Omental fat pad (tissue), 4 donors: ENCODE data around the gene DRD2. TPM values are rescaled to one million over a fixed set of nuclear protein-coding genes. Genes with fewer than 3 reads are reported as not detected.

Source experiments
- ATAC-seq: fragments of 150-250 bp; one replicate; pipeline ENCODE4 v1.9.1; 2016; ENCODE audit warnings: mild to moderate bottlenecking, moderate library complexity; ENCODE audit not compliant: low FRiP score
- DNase-seq: peaks from one replicate; pipeline ENCODE4 v3.0.0-alpha.2; 2019; ENCODE audit warnings: low spot score
- CTCF ChIP-seq, 3 donors: fragments of 450-650 bp; IDR thresholded peaks; one replicate each; pipeline ENCODE4 v1.5.1; 2016 to 2017; ENCODE audit warnings: antibody characterized with exemption in 3 of 3, mild to moderate bottlenecking in 3 of 3, moderate library complexity in 2 of 3
- total RNA-seq, 4 donors: library from RNA; depleted of rRNA; stranded (reverse); fragments of >200 nt; gene quantifications; one replicate each; pipeline ENCODE4 v1.1.0, GENCODE V29; 2016

Gene DRD2
- total RNA-seq, 4 donors from 2014 or later, result 0.28 TPM; not detected in 3

- no peak for ATAC-seq
- no peak for DNase-seq
- TF ChIP-seq CTCF (IDR thresholded peaks at IDR 0.05), result no peak
Measured at GRCh38 chr11:113446938-113447337, 28.3 kb downstream of the DRD2 start.

- DNase-seq, result no peak
- no peak for ATAC-seq
- no peak for TF ChIP-seq CTCF (IDR thresholded peaks at IDR 0.05)
Measured at GRCh38 chr11:113446112-113446511, 29.1 kb downstream of the DRD2 start.

- no peak for TF ChIP-seq CTCF (IDR thresholded peaks at IDR 0.05)
- no peak for DNase-seq
- no peak for ATAC-seq
Measured at GRCh38 chr11:113444502-113445123, 30.6 kb downstream of the DRD2 start.

- DNase-seq, result no peak
- ATAC-seq, result no peak
- no peak for TF ChIP-seq CTCF (IDR thresholded peaks at IDR 0.05)
Measured at GRCh38 chr11:113440816-113441215, 34.4 kb downstream of the DRD2 start.

- no peak for TF ChIP-seq CTCF (IDR thresholded peaks at IDR 0.05)
- DNase-seq (no peak), ATAC-seq (no peak)
Measured at GRCh38 chr11:113436672-113437252, 38.4 kb downstream of the DRD2 start.

GRCh38 chr11:113435190-113435968 is 39.8 kb downstream of the DRD2 start:
- DNase-seq, result no peak
- no peak for ATAC-seq
- TF ChIP-seq CTCF (IDR thresholded peaks at IDR 0.05), result no peak
